Prostate gland (tissue), 2 donors: ENCODE data around the gene CRK. TPM values are rescaled to one million over a fixed set of nuclear protein-coding genes. Genes with fewer than 3 reads are reported as not detected.
"Not testable (repeated sequence)": the region's sequence is repeated elsewhere in the genome, so short reads cannot be mapped to it uniquely, and the experiment has no call there.

Source experiments
- DNase-seq: peaks from one replicate; pipeline ENCODE4 v3.0.0-alpha.2; 2019; ENCODE audit warnings: low spot score
- H3K27ac ChIP-seq, 2 donors: fragments of 200-600 bp; sonication (generic); 2 replicates each; pipeline ENCODE4 v1.5.1; 2017 to 2019
- H3K27me3 ChIP-seq: fragments of 200-600 bp; sonication (generic); replicated peaks from 2 replicates; pipeline ENCODE4 v1.5.1; 2019; ENCODE audit not compliant: insufficient read depth
- H3K36me3 ChIP-seq, 2 donors: fragments of 200-600 bp; sonication (generic); 1 replicate in 1 of 2; 2 replicates in 1 of 2; pipeline versions ENCODE4 v1.5.1 to v1.8.1; 2017 to 2019
- H3K4me1 ChIP-seq: fragments of 200-600 bp; sonication (generic); replicated peaks from 2 replicates; pipeline ENCODE4 v1.5.1; 2019
- H3K4me3 ChIP-seq, 2 donors: fragments of 200-600 bp; sonication (generic); 2 replicates each; pipeline ENCODE4 v1.5.1; 2017 to 2019
- H3K9me3 ChIP-seq: fragments of 200-600 bp; sonication (generic); 2 replicates; pipeline ENCODE4 v1.5.1; 2017
- CTCF ChIP-seq, 4 experiments: fragments of 200-600 bp in 2 of 4; fragments of 450-650 bp in 2 of 4; sonication (generic) in 2 of 4; IDR thresholded peaks; 1 replicate in 3 of 4; 2 replicates in 1 of 4; pipeline ENCODE4 v1.5.1; 2016 to 2019; ENCODE audit warnings: antibody characterized with exemption in 4 of 4, mild to moderate bottlenecking in 2 of 4, moderate library complexity in 2 of 4
- POLR2A ChIP-seq: fragments of 450-650 bp; IDR thresholded peaks from one replicate; pipeline ENCODE4 v1.6.1; 2016; ENCODE audit warnings: antibody characterized with exemption, mild to moderate bottlenecking
- POLR2AphosphoS5 ChIP-seq: sonication (generic); formaldehyde crosslinking; IDR thresholded peaks from one replicate; pipeline ENCODE4 v1.6.1; 2017; ENCODE audit warnings: antibody characterized with exemption
- WGBS: methylation state at CpG from one replicate; pipeline ENCODE4 v1.1.5; 2018; 5-methylcytosine and 5-hydroxymethylcytosine counted together
- intact Hi-C: fragments of 100-400 bp; cut with DNase I; formaldehyde crosslinking; loops from one replicate; pipeline ENCODE4 v1.14.2; 2022
- total RNA-seq, 2 donors: library from RNA; depleted of rRNA; stranded (reverse); fragments of >200 nt; gene quantifications; one replicate each; pipeline ENCODE4 v1.1.0, GENCODE V29; 2016

CRK gene
- total RNA-seq, 2 donors from 2014 or later: 52.6 to 77.7 TPM

- H3K4me3 ChIP-seq: no peak overlapping the region
- TF ChIP-seq POLR2AphosphoS5: no peak
- no peak for TF ChIP-seq CTCF (IDR thresholded peaks at IDR 0.05)
- H3K27me3 ChIP-seq: no peaks in the 10 kb centered on the region
- 92% methylated on average over 18 of the region's 18 CpGs for WGBS
- peaks cover 0 to 4% of the 10 kb centered on the region in 2 donors for H3K36me3 ChIP-seq
- no peaks in the 10 kb centered on the region for H3K9me3 ChIP-seq
- H3K4me1 ChIP-seq: no peaks in the 10 kb centered on the region
- H3K27ac ChIP-seq: no peak overlapping the region
- DNase-seq: no peak
- intact Hi-C loops: no loop called here
These were observed 5.3 kb upstream of the CRK start for GRCh38 chr17:1461198-1461944.

GRCh38 chr17:1460233-1460632, 4.2 kb upstream of the CRK start:
- Histone ChIP-seq H3K36me3 (peaks cover 0 to under 1% of the 10 kb centered on the region in 2 donors), H3K9me3 (no peaks in the 10 kb centered on the region), H3K4me3 (no peak overlapping the region), H3K27ac (peak overlapping the region; percentile 20 to 41), H3K27me3 (no peaks in the 10 kb centered on the region), H3K4me1 (no peaks in the 10 kb centered on the region)
- intact Hi-C loops: no loop called here
- WGBS: 2% methylated on average over 6 of the region's 6 CpGs
- peak; percentile 73 for DNase-seq
- TF ChIP-seq POLR2AphosphoS5: peak; percentile 70
- no peak for TF ChIP-seq CTCF (IDR thresholded peaks at IDR 0.05)
- TF ChIP-seq POLR2A: no peak

- H3K9me3 ChIP-seq: no peaks in the 10 kb centered on the region
- intact Hi-C loops: loop anchor here (5.0 to 10.0 kb wide), 2 partner anchors 59 to 88 kb away; partner anchors contain the start of gene INPP5K
- peaks cover 9% of the 10 kb centered on the region for H3K4me1 ChIP-seq
- TF ChIP-seq POLR2A (no peak), CTCF (IDR thresholded peaks at IDR 0.05) (peak in 3 of 4 experiments; percentile 27 to 71 (median 67))
- H3K27ac ChIP-seq: peak overlapping the region; percentile 92 to 97
- H3K27me3 ChIP-seq: no peaks in the 10 kb centered on the region
- peak; percentile 43 for DNase-seq
- H3K36me3 ChIP-seq: no peaks in the 10 kb centered on the region
- WGBS: 1% methylated on average over 24 of the region's 31 CpGs
- H3K4me3 ChIP-seq: peak overlapping the region; percentile 94 to 99
These were observed 688 bp downstream of the CRK start for GRCh38 chr17:1455291-1455796.

- H3K36me3 ChIP-seq: no peaks in the 10 kb centered on the region
- H3K27ac ChIP-seq: peak overlapping the region; percentile 92 to 97
- no peaks in the 10 kb centered on the region for H3K27me3 ChIP-seq
- DNase-seq: no peak
- H3K9me3 ChIP-seq: no peaks in the 10 kb centered on the region
- intact Hi-C loops: loop anchor here (10.0 kb wide), 1 partner anchor 60 kb away; the partner anchor contains the start of gene INPP5K
- TF ChIP-seq POLR2A: no peak
- no peak for TF ChIP-seq POLR2AphosphoS5
- TF ChIP-seq CTCF (IDR thresholded peaks at IDR 0.05): no peak
- H3K4me1 ChIP-seq: peaks cover 9% of the 10 kb centered on the region
- H3K4me3 ChIP-seq: peak overlapping the region; percentile 94 to 99
- 39% methylated on average over 9 of the region's 9 CpGs for WGBS
These were observed 1.5 kb downstream of the CRK start for GRCh38 chr17:1454541-1454940.

- H3K4me1 ChIP-seq, H3K36me3 ChIP-seq, DNase-seq, H3K4me3 ChIP-seq, H3K27me3 ChIP-seq, H3K27ac ChIP-seq, H3K9me3 ChIP-seq: not testable (repeated sequence)
- intact Hi-C loops: loop anchor here (10.0 kb wide), 1 partner anchor 61 kb away; the partner anchor contains the start of gene INPP5K
- WGBS: 91% methylated on average over 11 of the region's 11 CpGs
These were observed 2.3 kb downstream of the CRK start for GRCh38 chr17:1453694-1454093.
